Mammary epithelial cell (primary cell): ENCODE results near the gene KIRREL3.

Source experiments
- CTCF ChIP-seq, 2 donors: IDR thresholded peaks in 1 of 2; conservative IDR thresholded peaks in 1 of 2; 2 replicates each; pipeline ENCODE4 v1.5.1; 2011 to 2012; ENCODE audit warnings: inconsistent platforms in 2 of 2, low read length in 2 of 2, mild to moderate bottlenecking in 2 of 2, control low read depth in 1 of 2, low read depth in 1 of 2; ENCODE audit not compliant: insufficient read depth in 1 of 2; ENCODE audit errors: extremely low read depth in 1 of 2
- EZH2 ChIP-seq: IDR thresholded peaks from 2 replicates; pipeline ENCODE4 v1.6.1; 2012; ENCODE audit warnings: low read length, inconsistent platforms, borderline replicate concordance

DNA sequence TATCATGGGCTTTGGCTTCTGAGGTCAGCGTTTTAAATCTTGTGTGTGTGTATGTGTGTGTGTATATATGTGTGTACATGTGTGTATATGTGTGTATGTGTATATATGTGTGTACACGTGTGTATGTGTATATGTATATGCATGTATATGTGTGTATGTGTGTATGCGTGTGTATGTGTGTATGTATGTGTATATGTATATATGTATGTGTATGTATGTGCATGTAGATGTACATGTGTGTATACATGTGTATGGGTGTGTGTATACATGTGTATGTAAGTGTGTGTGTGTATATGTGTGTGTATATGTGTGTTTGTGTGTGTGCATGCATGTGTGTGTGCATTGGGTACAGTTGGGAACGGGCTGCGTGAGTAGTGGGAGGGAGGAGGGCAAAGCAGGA, 522.1 kb downstream of the KIRREL3 start:
- no peak for TF ChIP-seq EZH2
- TF ChIP-seq CTCF (conservative IDR thresholded peaks at IDR 0.05 in 1 of 2, IDR thresholded peaks at IDR 0.05 in 1 of 2; ENCODE audit: extremely low read depth in 1 of 2, insufficient read depth in 1 of 2, low read depth in 1 of 2, low read length in 2 of 2), result no peak
